HCT116 (cell line): ENCODE measurements around the gene DOCK4. TPM values are rescaled to one million over a fixed set of nuclear protein-coding genes. Genes with fewer than 3 reads are reported as not detected.

Experiments
- ATAC-seq: fragments of 200-7000 bp; cut with Tn5 transposase; 2 replicates; pipeline ENCODE4 v1.9.1; 2020; ENCODE audit warnings: mild to moderate bottlenecking, moderate library complexity
- BruUV-seq: library from RNA; stranded (reverse); fragments of 400-500 nt; replicated peaks from 2 replicates; lab custom pipeline; 2021; lab: Mats Ljungman, UMichigan
- CTCF ChIA-PET: fragments of 300-600 bp; sonication (Branson Sonifier 250); formaldehyde crosslinking; loops from one replicate; lab custom pipeline; 2021; ENCODE audit warnings: antibody characterized with exemption; lab: Charles Lee
- POLR2A ChIA-PET: fragments of 300-600, 350-600 bp; sonication (Branson Sonifier 250); formaldehyde crosslinking; loops from one replicate; lab custom pipeline; 2021; ENCODE audit warnings: antibody characterized with exemption; lab: Charles Lee
- RAD21 ChIA-PET, 2 experiments: fragments of 300-600 bp; sonication (Branson Sonifier 250); formaldehyde crosslinking; loops; one replicate each; lab custom pipeline; 2023; ENCODE audit warnings: low total read pairs in 2 of 2; ENCODE audit not compliant: uncharacterized antibody in 2 of 2, unreplicated experiment in 2 of 2, low non-redundant PET in 1 of 2; lab: Charles Lee
- DNase-seq: peaks from one replicate; pipeline ENCODE4 v3.0.0-alpha.2; 2010; ENCODE audit warnings: low read depth, low spot score
- H2AFZ ChIP-seq: fragments of 200-600 bp; shearing (Covaris generic), sonication (generic); 2 replicates; pipeline ENCODE4 v1.6.1; 2017; ENCODE audit warnings: low read depth, mixed run types, mixed read lengths, antibody characterized with exemption, low read length; ENCODE audit not compliant: poor library complexity, severe bottlenecking
- H3K27ac ChIP-seq: 2 replicates; pipeline ENCODE4 v1.5.1; 2012; ENCODE audit warnings: low read depth, low read length
- H3K27me3 ChIP-seq: fragments of 200-600 bp; sonication (generic); 2 replicates; pipeline ENCODE4 v1.6.1; 2016; ENCODE audit warnings: mixed run types, low read length, mixed read lengths; ENCODE audit not compliant: insufficient read depth
- H3K36me3 ChIP-seq, 2 experiments: fragments of 200-500 bp in 1 of 2; fragments of 200-600 bp in 1 of 2; sonication (Bioruptor generic) in 1 of 2; sonication (generic) in 1 of 2; 2 replicates each; pipeline versions ENCODE4 v1.5.1 to v1.6.1; 2014 to 2016; ENCODE audit warnings: low read length in 2 of 2, inconsistent platforms in 1 of 2, mixed read lengths in 1 of 2, mixed run types in 1 of 2; ENCODE audit not compliant: insufficient read depth in 2 of 2, control insufficient read depth in 1 of 2
- H3K4me1 ChIP-seq, 2 experiments: fragments of 200-600 bp in 1 of 2; sonication (generic) in 1 of 2; 2 replicates each; pipeline versions ENCODE4 v1.5.1 to v1.6.1; 2012 to 2017; ENCODE audit warnings: low read length in 2 of 2, inconsistent platforms in 1 of 2, mild to moderate bottlenecking in 1 of 2, mixed read lengths in 1 of 2, mixed run types in 1 of 2, moderate library complexity in 1 of 2; ENCODE audit not compliant: insufficient read depth in 2 of 2, control insufficient read depth in 1 of 2
- H3K4me2 ChIP-seq: fragments of 200-600 bp; sonication (generic); 2 replicates; pipeline ENCODE4 v1.6.1; 2017; ENCODE audit warnings: mixed run types, low read length, mixed read lengths
- H3K4me3 ChIP-seq, 2 experiments: fragments of 200-600 bp in 1 of 2; sonication (generic) in 1 of 2; replicated peaks in 1 of 2; 2 replicates each; pipeline ENCODE4 v1.5.1; 2011 to 2016; ENCODE audit warnings: low read length in 2 of 2, control low read depth in 1 of 2, low read depth in 1 of 2, mild to moderate bottlenecking in 1 of 2, mixed read lengths in 1 of 2, mixed run types in 1 of 2
- H3K79me2 ChIP-seq: fragments of 200-600 bp; sonication (generic); 2 replicates; pipeline ENCODE4 v1.6.1; 2017; ENCODE audit warnings: mild to moderate bottlenecking, mixed run types, low read length, moderate library complexity, mixed read lengths; ENCODE audit not compliant: insufficient read depth
- H3K9ac ChIP-seq: fragments of 200-600 bp; sonication (generic); 2 replicates; pipeline ENCODE4 v1.6.1; 2016; ENCODE audit warnings: low read length, mixed read lengths
- H3K9me2 ChIP-seq: fragments of 200-600 bp; sonication (generic), shearing (Covaris generic); 2 replicates; pipeline ENCODE4 v1.6.1; 2017; ENCODE audit warnings: mixed run types, mild to moderate bottlenecking, moderate library complexity; ENCODE audit not compliant: insufficient read depth
- H3K9me3 ChIP-seq, 2 experiments: fragments of 200-500 bp in 1 of 2; fragments of 200-600 bp in 1 of 2; sonication (Bioruptor generic) in 1 of 2; sonication (generic) in 1 of 2; 2 replicates each; pipeline ENCODE4 v1.6.1; 2014 to 2017; ENCODE audit warnings: low read length in 2 of 2, mixed read lengths in 2 of 2, inconsistent platforms in 1 of 2, low read depth in 1 of 2, mild to moderate bottlenecking in 1 of 2, mixed run types in 1 of 2, moderate library complexity in 1 of 2; ENCODE audit not compliant: control insufficient read depth in 1 of 2, insufficient read depth in 1 of 2
- H4K20me1 ChIP-seq: fragments of 200-600 bp; sonication (generic), shearing (Covaris generic); 2 replicates; pipeline ENCODE4 v1.6.1; 2017; ENCODE audit warnings: mixed run types, mild to moderate bottlenecking, moderate library complexity; ENCODE audit not compliant: insufficient read depth
- CBX3 ChIP-seq: IDR thresholded peaks from 2 replicates; pipeline ENCODE4 v1.6.1; 2012; ENCODE audit warnings: low read depth
- CEBPB ChIP-seq: IDR thresholded peaks from 2 replicates; pipeline ENCODE4 v1.6.1; 2012; ENCODE audit warnings: low read depth
- EGR1 ChIP-seq: IDR thresholded peaks from 2 replicates; pipeline ENCODE4 v1.6.1; 2012; ENCODE audit warnings: low read depth
- EZH2 ChIP-seq: fragments of 200-600 bp; sonication (generic); IDR thresholded peaks from 2 replicates; pipeline ENCODE4 v1.6.1; 2017; ENCODE audit warnings: antibody characterized with exemption, mixed run types
- EZH2phosphoT487 ChIP-seq: fragments of 200-600 bp; IDR thresholded peaks from 2 replicates; pipeline ENCODE4 v1.6.1; 2018; ENCODE audit warnings: antibody characterized with exemption, borderline replicate concordance
- FOSL1 ChIP-seq: IDR thresholded peaks from 2 replicates; pipeline ENCODE4 v1.6.1; 2012; ENCODE audit warnings: low read depth
- JUND ChIP-seq: IDR thresholded peaks from 2 replicates; pipeline ENCODE4 v1.6.1; 2012
- POLR2A ChIP-seq: IDR thresholded peaks from 2 replicates; pipeline ENCODE4 v1.7.0; 2011; ENCODE audit warnings: borderline replicate concordance; ENCODE audit not compliant: insufficient read depth, insufficient read length; ENCODE audit errors: extremely low read depth
- POLR2AphosphoS5 ChIP-seq: IDR thresholded peaks from 2 replicates; pipeline ENCODE4 v1.6.1; 2011; ENCODE audit warnings: mild to moderate bottlenecking, low read depth, low read length, moderate library complexity
- RAD21 ChIP-seq: IDR thresholded peaks from 2 replicates; pipeline ENCODE4 v1.6.1; 2012; ENCODE audit warnings: low read depth, mild to moderate bottlenecking
- SP1 ChIP-seq: IDR thresholded peaks from 2 replicates; pipeline ENCODE4 v1.6.1; 2012; ENCODE audit warnings: low read depth
- SRF ChIP-seq: IDR thresholded peaks from 2 replicates; pipeline ENCODE4 v1.6.1; 2012; ENCODE audit warnings: low read depth
- TCF7L2 ChIP-seq: IDR thresholded peaks from 2 replicates; pipeline ENCODE4 v1.7.0; 2011; ENCODE audit warnings: borderline replicate concordance, inconsistent platforms; ENCODE audit not compliant: insufficient read depth, insufficient read length; ENCODE audit errors: extremely low read depth
- YY1 ChIP-seq: IDR thresholded peaks from 2 replicates; pipeline ENCODE4 v1.6.1; 2011; ENCODE audit warnings: low read length, low read depth, moderate library complexity, mild to moderate bottlenecking; ENCODE audit not compliant: insufficient replicate concordance; ENCODE audit errors: extremely low read depth
- ZNF274 ChIP-seq: fragments of 200-500 bp; sonication (Bioruptor generic); IDR thresholded peaks from 2 replicates; pipeline ENCODE4 v1.6.1; 2014; ENCODE audit warnings: mild to moderate bottlenecking, low read depth, low read length, inconsistent platforms
- intact Hi-C: fragments of 100-400 bp; cut with micrococcal nuclease; formaldehyde crosslinking; loops from 2 replicates; pipeline ENCODE4 v1.10.0; 2022
- total RNA-seq: library from RNA; stranded (reverse); gene quantifications from one replicate; pipeline ENCODE4 v1.2.1, GENCODE V29; 2021; ENCODE audit not compliant: unreplicated experiment
- TF ChIP-seq, protein P1 (sequence below), 3 experiments: fragments of 200-600 bp in 1 of 3; sonication (generic) in 1 of 3; IDR thresholded peaks in 2 of 3; conservative IDR thresholded peaks in 1 of 3; 2 replicates each; pipeline ENCODE4 v1.5.1; 2012 to 2017; ENCODE audit warnings: low read depth in 2 of 3, low read length in 2 of 3, antibody characterized with exemption in 1 of 3, borderline replicate concordance in 1 of 3, control low read depth in 1 of 3, mild to moderate bottlenecking in 1 of 3, mixed read lengths in 1 of 3, mixed run types in 1 of 3, moderate library complexity in 1 of 3; ENCODE audit not compliant: insufficient read depth in 1 of 3
- TF ChIP-seq, protein P2 (sequence below): IDR thresholded peaks from 2 replicates; pipeline ENCODE4 v1.6.1; 2011; ENCODE audit warnings: mild to moderate bottlenecking, low read length, moderate library complexity; ENCODE audit not compliant: insufficient replicate concordance; ENCODE audit errors: extremely low read depth
- TF ChIP-seq, protein P3 (sequence below): IDR thresholded peaks from 2 replicates; pipeline ENCODE4 v1.6.1; 2012; ENCODE audit warnings: low read depth
- TF ChIP-seq, protein P4 (sequence below): IDR thresholded peaks from 2 replicates; pipeline ENCODE4 v1.6.1; 2012

Gene DOCK4
- total RNA-seq, 1 experiment from 2014 or later: 2.2 TPM

DNA sequence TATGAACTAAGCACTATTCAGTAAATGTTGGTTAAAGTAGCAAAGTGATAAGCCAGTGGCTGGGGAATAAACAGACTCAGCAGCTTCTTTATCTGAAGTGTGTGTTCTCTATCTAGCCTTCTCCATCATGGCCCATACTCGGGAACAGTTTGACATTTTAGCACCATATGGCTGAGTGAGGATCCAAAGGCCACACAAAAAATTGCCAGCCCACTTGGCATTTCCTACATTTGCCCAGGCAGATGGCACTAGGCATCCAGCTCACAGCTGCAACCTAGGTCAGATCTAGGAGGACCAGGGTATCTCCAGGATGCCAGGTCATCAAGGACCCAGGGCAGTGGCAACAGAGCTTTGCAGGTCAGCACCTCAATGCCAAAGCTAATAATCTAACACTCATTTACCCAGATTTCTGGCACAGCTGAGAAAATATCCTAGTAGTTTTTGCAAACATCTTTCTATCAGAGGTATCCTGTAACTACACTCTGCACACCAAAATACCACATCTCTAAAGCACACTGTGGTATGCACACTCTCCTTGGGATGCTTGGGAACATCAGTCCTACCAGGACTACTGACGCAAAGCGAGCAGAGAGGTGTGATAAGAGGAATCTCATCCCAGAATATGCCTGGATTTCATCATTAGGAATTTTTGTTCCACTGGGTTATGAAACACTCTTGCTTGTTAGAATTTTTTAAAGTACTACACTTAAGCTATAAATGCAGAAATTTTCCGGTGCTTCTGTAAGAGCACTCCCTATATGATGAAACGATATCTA is 61.7 kb downstream of the DOCK4 start:
- Histone ChIP-seq H3K9me2 (no peaks in the 10 kb centered on the region), H3K27me3 (no peaks in the 10 kb centered on the region; the same call in 1 of the 2 replicates), H3K36me3 (no peaks in the 10 kb centered on the region), H3K27ac (no peak overlapping the region), H3K9me3 (no peaks in the 10 kb centered on the region), H3K4me2 (no peak overlapping the region), H4K20me1 (no peaks in the 10 kb centered on the region), H3K4me3 (no peak overlapping the region), H3K4me1 (no peaks in the 10 kb centered on the region), H2AFZ (no peak overlapping the region), H3K9ac (no peak overlapping the region), H3K79me2 (no peaks in the 10 kb centered on the region)
- no peak for DNase-seq
- POLR2A ChIA-PET: no interaction called here
- CTCF ChIA-PET: no interaction called here
- RAD21 ChIA-PET: no interaction called here
- BruUV-seq: no TSS peak
- no peak for TF ChIP-seq POLR2A
- TF ChIP-seq EGR1: no peak
- TF ChIP-seq ZNF274: no peak
- no peak for TF ChIP-seq CEBPB
- TF ChIP-seq SP1: no peak
- no peak for TF ChIP-seq TCF7L2
- TF ChIP-seq, protein P1, sequence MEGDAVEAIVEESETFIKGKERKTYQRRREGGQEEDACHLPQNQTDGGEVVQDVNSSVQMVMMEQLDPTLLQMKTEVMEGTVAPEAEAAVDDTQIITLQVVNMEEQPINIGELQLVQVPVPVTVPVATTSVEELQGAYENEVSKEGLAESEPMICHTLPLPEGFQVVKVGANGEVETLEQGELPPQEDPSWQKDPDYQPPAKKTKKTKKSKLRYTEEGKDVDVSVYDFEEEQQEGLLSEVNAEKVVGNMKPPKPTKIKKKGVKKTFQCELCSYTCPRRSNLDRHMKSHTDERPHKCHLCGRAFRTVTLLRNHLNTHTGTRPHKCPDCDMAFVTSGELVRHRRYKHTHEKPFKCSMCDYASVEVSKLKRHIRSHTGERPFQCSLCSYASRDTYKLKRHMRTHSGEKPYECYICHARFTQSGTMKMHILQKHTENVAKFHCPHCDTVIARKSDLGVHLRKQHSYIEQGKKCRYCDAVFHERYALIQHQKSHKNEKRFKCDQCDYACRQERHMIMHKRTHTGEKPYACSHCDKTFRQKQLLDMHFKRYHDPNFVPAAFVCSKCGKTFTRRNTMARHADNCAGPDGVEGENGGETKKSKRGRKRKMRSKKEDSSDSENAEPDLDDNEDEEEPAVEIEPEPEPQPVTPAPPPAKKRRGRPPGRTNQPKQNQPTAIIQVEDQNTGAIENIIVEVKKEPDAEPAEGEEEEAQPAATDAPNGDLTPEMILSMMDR (IDR thresholded peaks at IDR 0.05 in 2 of 3, conservative IDR thresholded peaks at IDR 0.05 in 1 of 3; ENCODE audit: borderline replicate concordance in 1 of 3, insufficient read depth in 1 of 3, low read depth in 2 of 3, low read length in 2 of 3): no peak
- TF ChIP-seq, protein P2, sequence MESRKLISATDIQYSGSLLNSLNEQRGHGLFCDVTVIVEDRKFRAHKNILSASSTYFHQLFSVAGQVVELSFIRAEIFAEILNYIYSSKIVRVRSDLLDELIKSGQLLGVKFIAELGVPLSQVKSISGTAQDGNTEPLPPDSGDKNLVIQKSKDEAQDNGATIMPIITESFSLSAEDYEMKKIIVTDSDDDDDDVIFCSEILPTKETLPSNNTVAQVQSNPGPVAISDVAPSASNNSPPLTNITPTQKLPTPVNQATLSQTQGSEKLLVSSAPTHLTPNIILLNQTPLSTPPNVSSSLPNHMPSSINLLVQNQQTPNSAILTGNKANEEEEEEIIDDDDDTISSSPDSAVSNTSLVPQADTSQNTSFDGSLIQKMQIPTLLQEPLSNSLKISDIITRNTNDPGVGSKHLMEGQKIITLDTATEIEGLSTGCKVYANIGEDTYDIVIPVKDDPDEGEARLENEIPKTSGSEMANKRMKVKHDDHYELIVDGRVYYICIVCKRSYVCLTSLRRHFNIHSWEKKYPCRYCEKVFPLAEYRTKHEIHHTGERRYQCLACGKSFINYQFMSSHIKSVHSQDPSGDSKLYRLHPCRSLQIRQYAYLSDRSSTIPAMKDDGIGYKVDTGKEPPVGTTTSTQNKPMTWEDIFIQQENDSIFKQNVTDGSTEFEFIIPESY: no peak
- TF ChIP-seq SRF: no peak
- TF ChIP-seq POLR2AphosphoS5: no peak
- TF ChIP-seq, protein P3, sequence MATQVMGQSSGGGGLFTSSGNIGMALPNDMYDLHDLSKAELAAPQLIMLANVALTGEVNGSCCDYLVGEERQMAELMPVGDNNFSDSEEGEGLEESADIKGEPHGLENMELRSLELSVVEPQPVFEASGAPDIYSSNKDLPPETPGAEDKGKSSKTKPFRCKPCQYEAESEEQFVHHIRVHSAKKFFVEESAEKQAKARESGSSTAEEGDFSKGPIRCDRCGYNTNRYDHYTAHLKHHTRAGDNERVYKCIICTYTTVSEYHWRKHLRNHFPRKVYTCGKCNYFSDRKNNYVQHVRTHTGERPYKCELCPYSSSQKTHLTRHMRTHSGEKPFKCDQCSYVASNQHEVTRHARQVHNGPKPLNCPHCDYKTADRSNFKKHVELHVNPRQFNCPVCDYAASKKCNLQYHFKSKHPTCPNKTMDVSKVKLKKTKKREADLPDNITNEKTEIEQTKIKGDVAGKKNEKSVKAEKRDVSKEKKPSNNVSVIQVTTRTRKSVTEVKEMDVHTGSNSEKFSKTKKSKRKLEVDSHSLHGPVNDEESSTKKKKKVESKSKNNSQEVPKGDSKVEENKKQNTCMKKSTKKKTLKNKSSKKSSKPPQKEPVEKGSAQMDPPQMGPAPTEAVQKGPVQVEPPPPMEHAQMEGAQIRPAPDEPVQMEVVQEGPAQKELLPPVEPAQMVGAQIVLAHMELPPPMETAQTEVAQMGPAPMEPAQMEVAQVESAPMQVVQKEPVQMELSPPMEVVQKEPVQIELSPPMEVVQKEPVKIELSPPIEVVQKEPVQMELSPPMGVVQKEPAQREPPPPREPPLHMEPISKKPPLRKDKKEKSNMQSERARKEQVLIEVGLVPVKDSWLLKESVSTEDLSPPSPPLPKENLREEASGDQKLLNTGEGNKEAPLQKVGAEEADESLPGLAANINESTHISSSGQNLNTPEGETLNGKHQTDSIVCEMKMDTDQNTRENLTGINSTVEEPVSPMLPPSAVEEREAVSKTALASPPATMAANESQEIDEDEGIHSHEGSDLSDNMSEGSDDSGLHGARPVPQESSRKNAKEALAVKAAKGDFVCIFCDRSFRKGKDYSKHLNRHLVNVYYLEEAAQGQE: no peak
- TF ChIP-seq, protein P4, sequence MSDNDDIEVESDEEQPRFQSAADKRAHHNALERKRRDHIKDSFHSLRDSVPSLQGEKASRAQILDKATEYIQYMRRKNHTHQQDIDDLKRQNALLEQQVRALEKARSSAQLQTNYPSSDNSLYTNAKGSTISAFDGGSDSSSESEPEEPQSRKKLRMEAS: no peak
- no peak for TF ChIP-seq JUND
- TF ChIP-seq FOSL1: no peak
- no peak for TF ChIP-seq YY1
- no peak for TF ChIP-seq EZH2phosphoT487
- no peak for TF ChIP-seq RAD21
- no peak for TF ChIP-seq CBX3
- no peak for TF ChIP-seq EZH2
- intact Hi-C loops: no loop called here
- ATAC-seq: no peak
